Measurements from ENCODE around the gene ABTB2. TPM values are rescaled to one million over a fixed set of nuclear protein-coding genes. Genes with fewer than 3 reads are reported as not detected.

The ABTB2 gene
- total and polyA plus RNA-seq, 12 donors = 2.5 to 19.1 (median 14.2) TPM

DNA sequence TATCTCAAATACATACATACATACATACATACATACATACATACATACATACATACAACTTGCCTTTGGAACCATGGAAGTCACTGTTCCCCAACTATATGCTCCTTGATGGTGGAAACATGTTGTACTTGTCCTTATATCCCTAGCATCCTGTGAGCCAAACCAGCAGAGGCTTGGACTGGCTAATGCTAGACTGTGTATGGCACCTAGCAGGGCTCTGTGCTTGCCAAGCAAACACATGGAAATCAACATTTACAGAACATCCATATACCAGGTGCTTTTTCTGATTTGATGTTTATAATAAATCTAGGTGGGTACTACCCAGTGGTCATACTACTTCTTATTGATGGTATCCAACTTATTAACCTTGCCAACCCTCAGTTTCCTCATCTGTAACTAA lies 86.1 kb downstream of the ABTB2 start:
- Histone ChIP-seq H3K4me1 (peaks cover 0 to 27% (median 19%) of the 10 kb centered on the region in 9 donors), H3K27me3 (no peaks in the 10 kb centered on the region), H3K27ac (no peak overlapping the region), H3K9me3 (no peaks in the 10 kb centered on the region), H3K36me3 (no peaks in the 10 kb centered on the region), H3K4me3 (no peak overlapping the region)
- DNase-seq = no peak
- intact Hi-C loops (cut with DNase I) = loop anchor here in 1 of 10 donors (5.0 kb wide), 1 partner anchor 41 kb away; no protein-coding TSS in a partner anchor
- no peak for ATAC-seq
- TF ChIP-seq, protein P1, sequence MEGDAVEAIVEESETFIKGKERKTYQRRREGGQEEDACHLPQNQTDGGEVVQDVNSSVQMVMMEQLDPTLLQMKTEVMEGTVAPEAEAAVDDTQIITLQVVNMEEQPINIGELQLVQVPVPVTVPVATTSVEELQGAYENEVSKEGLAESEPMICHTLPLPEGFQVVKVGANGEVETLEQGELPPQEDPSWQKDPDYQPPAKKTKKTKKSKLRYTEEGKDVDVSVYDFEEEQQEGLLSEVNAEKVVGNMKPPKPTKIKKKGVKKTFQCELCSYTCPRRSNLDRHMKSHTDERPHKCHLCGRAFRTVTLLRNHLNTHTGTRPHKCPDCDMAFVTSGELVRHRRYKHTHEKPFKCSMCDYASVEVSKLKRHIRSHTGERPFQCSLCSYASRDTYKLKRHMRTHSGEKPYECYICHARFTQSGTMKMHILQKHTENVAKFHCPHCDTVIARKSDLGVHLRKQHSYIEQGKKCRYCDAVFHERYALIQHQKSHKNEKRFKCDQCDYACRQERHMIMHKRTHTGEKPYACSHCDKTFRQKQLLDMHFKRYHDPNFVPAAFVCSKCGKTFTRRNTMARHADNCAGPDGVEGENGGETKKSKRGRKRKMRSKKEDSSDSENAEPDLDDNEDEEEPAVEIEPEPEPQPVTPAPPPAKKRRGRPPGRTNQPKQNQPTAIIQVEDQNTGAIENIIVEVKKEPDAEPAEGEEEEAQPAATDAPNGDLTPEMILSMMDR (IDR thresholded peaks at IDR 0.05) = no peak

GRCh38 chr11:34270711-34271110 lies 87.1 kb downstream of the ABTB2 start:
- H3K27me3 ChIP-seq = no peaks in the 10 kb centered on the region
- no peak overlapping the region for H3K4me3 ChIP-seq
- H3K4me1 ChIP-seq = peaks cover 4 to 34% (median 25%) of the 10 kb centered on the region in 9 donors
- TF ChIP-seq, protein P1 (IDR thresholded peaks at IDR 0.05) = no peak
- 84 to 90% methylated on average over 5 of the region's 5 CpGs for WGBS, 2 donors
- H3K36me3 ChIP-seq = no peaks in the 10 kb centered on the region
- no peak overlapping the region for H3K27ac ChIP-seq
- intact Hi-C loops (cut with DNase I) = loop anchor here in 1 of 10 donors (5.0 kb wide), 1 partner anchor 42 kb away; no protein-coding TSS in a partner anchor
- no peaks in the 10 kb centered on the region for H3K9me3 ChIP-seq
- DNase-seq (no peak), ATAC-seq (no peak)

DNA sequence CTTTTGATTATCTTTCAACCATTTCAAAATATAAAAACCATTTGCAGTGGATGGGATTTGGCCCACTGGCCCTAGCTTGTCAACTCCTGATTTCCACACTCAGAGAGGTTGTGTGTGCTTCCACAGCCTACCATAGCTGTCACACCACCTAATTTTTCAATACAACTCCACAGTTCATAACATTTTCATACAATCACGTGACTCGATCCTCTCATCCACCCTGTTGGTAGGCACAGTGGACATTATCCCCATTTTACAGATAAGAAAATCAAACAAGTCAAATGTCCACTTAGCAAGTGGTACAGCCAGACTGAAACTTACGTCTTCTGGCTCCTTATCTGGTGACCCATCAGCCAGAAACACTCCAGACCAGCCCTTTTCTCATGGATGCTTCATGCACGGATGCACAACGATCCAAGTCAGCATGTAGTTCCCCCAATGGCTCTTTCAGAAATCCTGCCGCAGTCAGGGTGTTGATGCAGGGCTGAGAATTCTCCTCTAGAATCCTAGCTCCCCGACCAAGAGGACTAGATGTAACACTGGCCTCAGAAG lies 88.0 kb downstream of the ABTB2 start:
- no peaks in the 10 kb centered on the region for H3K27me3 ChIP-seq
- no peak for ATAC-seq
- intact Hi-C loops (cut with DNase I) = loop anchor here in 3 of 10 donors (5.0 to 10.0 kb wide), 3 partner anchors 43 to 85 kb away; partner anchors contain the start of gene ABTB2 (in 1 of the 3)
- no peaks in the 10 kb centered on the region for H3K36me3 ChIP-seq
- WGBS, 2 donors = 91 to 92% methylated on average over 7 of the region's 7 CpGs
- H3K4me3 ChIP-seq = no peak overlapping the region
- TF ChIP-seq, protein P1 (IDR thresholded peaks at IDR 0.05) = no peak
- DNase-seq = no peak
- peaks cover 0 to 27% (median 24%) of the 10 kb centered on the region in 9 donors for H3K4me1 ChIP-seq
- H3K9me3 ChIP-seq = no peaks in the 10 kb centered on the region
- H3K27ac ChIP-seq = no peak overlapping the region

- no peak overlapping the region for H3K27ac ChIP-seq
- H3K4me1 ChIP-seq = peaks cover 0 to 27% (median 23%) of the 10 kb centered on the region in 9 donors
- no peaks in the 10 kb centered on the region for H3K27me3 ChIP-seq
- H3K36me3 ChIP-seq = no peaks in the 10 kb centered on the region
- intact Hi-C loops (cut with DNase I) = loop anchor here in 2 of 10 donors (10.0 kb wide), 2 partner anchors 76 to 86 kb away; partner anchors contain the start of gene ABTB2 (in 1 of the 2)
- 72 to 73% methylated on average over 6 of the region's 6 CpGs for WGBS, 2 donors
- no peak for ATAC-seq
- H3K9me3 ChIP-seq = no peaks in the 10 kb centered on the region
- DNase-seq = no peak
- H3K4me3 ChIP-seq = no peak overlapping the region
- TF ChIP-seq, protein P1 (IDR thresholded peaks at IDR 0.05) = no peak
These were observed 88.8 kb downstream of the ABTB2 start for GRCh38 chr11:34268906-34269430.
